ENCODE results near the gene ARHGAP26.

GRCh38 chr5:142842994-142843905, 73.1 kb downstream of the ARHGAP26 start:
- TF ChIP-seq ZNF274 (IDR thresholded peaks at IDR 0.05; ENCODE audit: low read depth, low read length), result no peak
- no peak for TF ChIP-seq YY1 (IDR thresholded peaks at IDR 0.05; ENCODE audit: insufficient read depth, insufficient read length)

Measured in NT2/D1 (cell line).